COLO668 (cell line): ENCODE results near the gene USP35.
"Not testable (repeated sequence)": the region's sequence is repeated elsewhere in the genome, so short reads cannot be mapped to it uniquely, and the experiment has no call there.

Experiments used
- DNase-seq: peaks from one replicate; lab custom pipeline; 2025; ENCODE audit not compliant: unreplicated experiment; lab: John Stamatoyannopoulos, UW

The USP35 gene

GRCh38 chr11:78231962-78232501, 43.3 kb downstream of the USP35 start:
- DNase-seq, result no peak

- DNase-seq, result not testable (repeated sequence)
Measured at GRCh38 chr11:78233046-78233445, 44.3 kb downstream of the USP35 start.

GRCh38 chr11:78234006-78234405, 45.3 kb downstream of the USP35 start:
- DNase-seq, result no peak

GRCh38 chr11:78237293-78238046, 48.8 kb downstream of the USP35 start:
- no peak for DNase-seq

GRCh38 chr11:78239781-78240180, 51.1 kb downstream of the USP35 start:
- no peak for DNase-seq

GRCh38 chr11:78241475-78241874, 52.8 kb downstream of the USP35 start:
- DNase-seq, result no peak

- DNase-seq, result no peak
Measured at GRCh38 chr11:78244080-78244479, 55.4 kb downstream of the USP35 start.

- no peak for DNase-seq
Measured at GRCh38 chr11:78244546-78245255, 56.0 kb downstream of the USP35 start.

GRCh38 chr11:78248191-78248590, 59.5 kb downstream of the USP35 start:
- no peak for DNase-seq

- no peak for DNase-seq
Measured at GRCh38 chr11:78248903-78249302, 60.2 kb downstream of the USP35 start.

GRCh38 chr11:78250099-78250498, 61.4 kb downstream of the USP35 start:
- no peak for DNase-seq

- DNase-seq, result no peak
Measured at GRCh38 chr11:78251083-78251775, 62.5 kb downstream of the USP35 start.

- no peak for DNase-seq
Measured at GRCh38 chr11:78253797-78254196, 65.1 kb downstream of the USP35 start.

GRCh38 chr11:78254268-78254667, 65.5 kb downstream of the USP35 start:
- no peak for DNase-seq

GRCh38 chr11:78255919-78256318, 67.2 kb downstream of the USP35 start:
- no peak for DNase-seq

GRCh38 chr11:78256962-78257361, 68.2 kb downstream of the USP35 start:
- no peak for DNase-seq

GRCh38 chr11:78257654-78258053, 68.9 kb downstream of the USP35 start:
- no peak for DNase-seq

- DNase-seq, result no peak
Measured at GRCh38 chr11:78259777-78260487, 71.2 kb downstream of the USP35 start.

GRCh38 chr11:78261367-78261766, 72.6 kb downstream of the USP35 start:
- no peak for DNase-seq

GRCh38 chr11:78261828-78262227, 73.1 kb downstream of the USP35 start:
- DNase-seq, result no peak

- DNase-seq, result no peak
Measured at GRCh38 chr11:78262238-78262637, 73.5 kb downstream of the USP35 start.
